Stimulated activated CD4-positive, alpha-beta T cell treated with anti-CD3 and anti-CD28 coated beads, Interleukin-15, amount 100 ng/mL, for 48 hours (primary cell): ENCODE results near the gene IL1R1.
"Not testable (repeated sequence)": the region's sequence is repeated elsewhere in the genome, so short reads cannot be mapped to it uniquely, and the experiment has no call there.

Experiments
- DNase-seq, 2 donors: peaks; one replicate each; pipeline ENCODE4 v3.0.0-alpha.2; 2020; ENCODE audit warnings: low read depth in 2 of 2

Gene IL1R1, protein sequence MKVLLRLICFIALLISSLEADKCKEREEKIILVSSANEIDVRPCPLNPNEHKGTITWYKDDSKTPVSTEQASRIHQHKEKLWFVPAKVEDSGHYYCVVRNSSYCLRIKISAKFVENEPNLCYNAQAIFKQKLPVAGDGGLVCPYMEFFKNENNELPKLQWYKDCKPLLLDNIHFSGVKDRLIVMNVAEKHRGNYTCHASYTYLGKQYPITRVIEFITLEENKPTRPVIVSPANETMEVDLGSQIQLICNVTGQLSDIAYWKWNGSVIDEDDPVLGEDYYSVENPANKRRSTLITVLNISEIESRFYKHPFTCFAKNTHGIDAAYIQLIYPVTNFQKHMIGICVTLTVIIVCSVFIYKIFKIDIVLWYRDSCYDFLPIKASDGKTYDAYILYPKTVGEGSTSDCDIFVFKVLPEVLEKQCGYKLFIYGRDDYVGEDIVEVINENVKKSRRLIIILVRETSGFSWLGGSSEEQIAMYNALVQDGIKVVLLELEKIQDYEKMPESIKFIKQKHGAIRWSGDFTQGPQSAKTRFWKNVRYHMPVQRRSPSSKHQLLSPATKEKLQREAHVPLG

DNA sequence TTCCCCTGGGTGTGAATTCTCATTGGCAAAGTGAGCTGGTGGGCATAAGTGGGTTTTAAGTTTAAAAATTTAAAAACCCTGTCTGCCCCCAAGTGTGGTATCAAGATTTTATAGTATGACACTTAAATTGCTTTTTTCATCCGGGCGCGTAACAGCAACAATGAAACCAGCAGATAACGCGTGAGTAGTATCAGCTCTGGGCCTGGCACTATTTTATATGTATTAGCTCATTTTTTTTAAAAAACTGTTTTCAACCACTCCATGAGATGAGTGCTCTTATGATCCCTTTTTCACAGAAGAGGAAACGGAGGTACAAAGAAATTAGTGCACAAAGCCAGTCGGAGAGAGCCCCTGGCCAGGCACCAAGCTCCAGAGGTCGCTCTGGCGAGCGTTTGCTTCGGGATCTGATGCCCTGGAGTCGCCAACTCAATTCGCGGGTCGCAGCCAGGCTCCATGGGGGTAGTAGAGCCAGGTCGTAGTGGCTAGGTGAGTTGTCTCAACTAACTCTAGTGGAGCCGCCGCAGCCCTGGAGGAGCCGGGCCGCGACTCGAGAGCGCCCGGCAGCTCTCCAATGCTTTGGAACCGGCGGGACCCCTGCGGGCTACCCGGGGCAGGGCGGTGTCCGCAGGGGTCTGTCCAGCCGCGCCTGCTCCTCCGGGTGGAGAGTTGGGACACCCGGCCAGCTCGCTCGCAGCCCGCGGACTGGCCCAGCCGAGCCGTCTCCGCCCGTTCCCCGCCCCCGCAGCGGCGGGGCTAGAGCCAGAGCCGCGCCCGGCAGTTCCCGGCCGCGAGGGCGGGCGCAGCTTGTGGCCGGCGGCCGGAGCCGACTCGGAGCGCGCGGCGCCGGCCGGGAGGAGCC is at the start of gene IL1R1:
Gene IL1R1 (plus strand): TSS at position 777 of the 859 bp plus-strand sequence. CDS start 14,979 bp downstream, outside the sequence.
- no peak for DNase-seq

DNA sequence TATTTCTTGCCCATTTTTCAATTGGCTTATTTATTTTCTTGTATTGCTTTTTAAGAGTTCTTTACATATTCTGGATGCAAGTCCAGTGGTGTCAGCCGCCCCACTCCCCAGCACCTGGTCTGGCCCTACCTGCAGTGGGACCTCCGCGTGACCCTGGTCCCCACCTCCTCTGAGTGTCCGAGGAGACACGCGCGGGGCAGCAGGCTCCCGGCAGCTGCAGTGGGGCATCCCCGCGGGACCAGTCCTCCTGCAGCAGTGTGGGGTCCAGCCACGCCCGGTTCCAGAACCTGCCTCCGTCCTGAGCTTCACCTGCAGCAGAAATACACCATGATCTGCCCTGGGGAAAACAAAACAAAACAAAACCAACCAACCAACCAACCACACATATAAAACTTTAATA is 48.9 kb upstream of the IL1R1 start:
- no peak for DNase-seq

DNA sequence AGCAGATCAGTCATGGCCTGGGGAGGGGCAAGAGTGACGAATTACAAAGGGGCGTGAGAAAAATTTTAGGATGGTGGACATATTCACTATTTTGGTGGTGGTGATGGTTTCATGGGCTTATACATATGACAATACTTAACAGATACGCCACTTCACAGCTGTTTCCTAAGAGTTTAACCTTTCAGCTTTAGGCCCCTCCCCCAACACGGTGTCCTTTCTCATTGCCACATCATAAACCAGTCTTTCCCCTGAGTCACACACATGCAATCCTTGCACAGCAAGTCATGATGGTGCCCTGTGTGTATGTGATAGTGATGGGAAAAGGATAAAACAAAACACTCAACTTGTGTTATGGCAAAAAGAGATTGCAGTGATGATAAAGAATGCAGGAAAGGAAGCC is 47.6 kb upstream of the IL1R1 start:
- DNase-seq = peak; percentile 38 to 44

DNA sequence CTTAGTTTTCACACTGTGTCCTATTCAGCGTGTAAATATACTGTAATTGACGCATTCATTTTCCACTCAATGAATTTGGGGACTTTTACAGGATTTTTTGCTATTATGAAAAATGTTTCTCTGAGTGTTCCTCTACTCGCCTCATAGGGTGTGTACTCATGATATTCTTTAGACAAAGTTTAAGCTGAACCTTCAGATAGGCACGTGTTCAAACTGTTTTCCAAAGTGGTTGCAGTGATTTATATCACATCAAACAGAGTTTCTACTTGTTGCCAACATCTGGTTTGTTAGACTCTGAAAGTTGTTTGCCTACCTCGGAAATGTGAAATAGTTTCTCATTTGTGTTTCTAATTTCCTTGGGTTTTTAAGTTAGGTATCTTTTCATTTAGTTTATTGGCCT is 46.4 kb upstream of the IL1R1 start:
- no peak for DNase-seq

DNA sequence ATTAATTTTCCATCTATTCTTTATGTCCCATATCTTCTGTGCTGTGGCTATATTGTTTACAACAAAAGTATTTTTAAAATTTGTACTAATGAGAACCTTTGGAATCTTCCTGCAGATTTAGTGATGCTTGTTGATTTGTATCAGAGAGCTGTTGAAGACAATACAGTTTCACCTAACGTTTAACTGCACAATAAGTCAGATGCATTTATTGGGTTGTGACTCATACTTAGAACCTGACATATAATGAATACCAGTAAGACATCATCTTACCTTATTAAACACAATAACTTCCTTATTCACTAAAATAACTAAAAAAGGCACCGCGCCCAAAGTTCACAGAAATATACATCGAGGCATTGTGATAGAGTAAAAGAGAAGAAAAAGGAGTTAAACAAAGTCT is 43.8 kb upstream of the IL1R1 start:
- DNase-seq = no peak

DNA sequence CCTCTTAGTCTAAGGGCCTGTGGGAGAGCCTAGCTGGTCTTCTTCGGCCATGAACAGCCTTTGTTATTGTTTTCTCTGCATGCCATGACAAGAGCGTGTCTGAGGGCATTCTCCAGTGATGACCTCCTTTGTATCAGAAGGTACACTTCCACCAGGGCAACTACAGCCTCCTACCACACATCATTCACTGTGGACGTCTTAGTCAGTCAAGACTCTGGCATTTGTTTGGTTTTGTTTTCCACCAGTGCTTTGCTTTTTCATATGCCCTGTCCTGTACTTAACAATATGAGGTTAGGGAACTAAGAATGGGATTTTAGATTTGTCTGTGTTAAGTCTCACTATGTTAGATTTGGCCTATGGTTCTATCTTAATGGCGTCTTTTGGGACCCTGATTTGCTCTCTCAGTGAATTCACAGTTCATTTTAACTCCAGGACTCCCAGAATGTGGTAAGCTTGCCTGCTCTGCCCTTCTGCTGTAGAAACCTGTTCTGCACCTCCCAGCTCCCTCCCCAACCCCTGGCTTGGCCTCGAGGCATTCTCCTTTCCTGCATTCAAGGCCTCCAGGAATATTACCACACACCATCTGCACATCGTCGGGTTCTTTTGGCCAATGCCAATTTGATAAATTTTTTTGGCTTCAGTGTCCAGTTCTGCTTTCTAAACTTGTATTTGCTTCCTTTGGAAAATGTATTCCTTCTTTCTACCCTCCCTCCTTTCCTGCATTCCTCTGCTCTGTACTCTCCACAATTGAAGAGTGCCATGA is 42.8 kb upstream of the IL1R1 start:
- no peak for DNase-seq

DNA sequence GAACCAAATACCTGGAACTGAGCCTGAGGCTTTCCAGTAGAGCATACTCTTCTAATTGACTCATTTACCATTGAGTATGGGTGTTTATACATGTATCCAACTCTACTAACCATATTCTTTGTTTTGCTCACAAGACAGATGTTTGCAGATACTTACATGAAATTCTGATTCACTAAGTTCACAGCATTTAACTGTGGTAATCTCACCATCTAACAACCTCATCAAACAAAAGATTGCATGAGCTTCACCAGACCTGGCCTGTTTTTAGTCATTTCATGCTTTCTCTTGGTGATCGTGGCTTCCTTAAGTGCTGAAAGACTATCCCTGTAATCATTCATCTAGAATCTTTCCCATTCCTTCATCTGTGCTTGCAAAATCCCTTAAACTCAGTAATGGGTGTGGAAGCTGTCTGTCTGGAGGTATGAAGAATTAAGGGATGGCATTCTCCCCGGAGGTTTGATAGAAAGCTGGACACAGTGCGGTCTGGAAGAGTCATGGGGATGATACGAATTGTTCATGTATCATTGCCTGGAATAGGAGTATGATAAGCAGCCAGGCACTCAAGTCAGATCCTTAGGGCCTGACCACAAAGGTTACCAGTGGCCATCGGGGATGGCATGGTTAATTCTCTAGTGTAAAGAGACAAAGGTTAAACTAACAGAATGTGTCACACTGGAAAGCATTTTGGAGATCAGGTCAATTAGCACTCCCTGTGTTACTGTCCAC is 42.0 kb upstream of the IL1R1 start:
- DNase-seq = no peak

DNA sequence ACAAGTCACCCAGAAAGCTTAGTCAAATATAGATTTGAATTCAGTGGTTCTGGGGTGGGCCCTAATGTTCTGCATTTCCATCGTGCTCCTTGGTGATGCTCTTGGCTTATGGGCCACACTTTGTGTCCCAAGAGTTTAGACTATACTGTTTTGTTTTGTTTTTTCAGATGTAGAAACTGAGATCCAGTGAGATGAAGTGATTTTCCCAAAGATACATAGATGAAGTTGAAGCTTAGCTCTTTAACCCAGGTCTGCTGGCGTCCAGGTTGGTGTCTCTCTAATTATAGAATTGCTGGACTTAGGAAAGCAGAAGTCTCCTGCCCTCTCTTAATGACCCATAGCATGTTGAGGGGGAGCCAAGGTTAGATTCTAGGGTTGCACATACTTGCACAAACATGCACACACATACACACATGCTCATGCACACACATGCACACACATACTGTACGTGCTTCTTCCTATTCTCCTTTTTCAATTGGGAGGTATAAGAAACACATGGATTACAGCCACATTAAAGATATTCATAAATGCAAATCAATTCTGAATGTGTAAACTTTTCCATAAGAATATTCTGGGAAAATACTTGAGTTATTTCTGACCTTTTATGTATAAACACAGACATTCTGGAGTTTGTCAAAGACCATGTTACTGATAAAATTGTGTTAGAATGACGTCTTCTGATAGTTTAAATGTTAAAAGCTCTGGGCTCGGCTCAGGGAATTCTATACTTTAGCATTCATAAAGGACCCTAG is 41.3 kb upstream of the IL1R1 start:
- no peak for DNase-seq

DNA sequence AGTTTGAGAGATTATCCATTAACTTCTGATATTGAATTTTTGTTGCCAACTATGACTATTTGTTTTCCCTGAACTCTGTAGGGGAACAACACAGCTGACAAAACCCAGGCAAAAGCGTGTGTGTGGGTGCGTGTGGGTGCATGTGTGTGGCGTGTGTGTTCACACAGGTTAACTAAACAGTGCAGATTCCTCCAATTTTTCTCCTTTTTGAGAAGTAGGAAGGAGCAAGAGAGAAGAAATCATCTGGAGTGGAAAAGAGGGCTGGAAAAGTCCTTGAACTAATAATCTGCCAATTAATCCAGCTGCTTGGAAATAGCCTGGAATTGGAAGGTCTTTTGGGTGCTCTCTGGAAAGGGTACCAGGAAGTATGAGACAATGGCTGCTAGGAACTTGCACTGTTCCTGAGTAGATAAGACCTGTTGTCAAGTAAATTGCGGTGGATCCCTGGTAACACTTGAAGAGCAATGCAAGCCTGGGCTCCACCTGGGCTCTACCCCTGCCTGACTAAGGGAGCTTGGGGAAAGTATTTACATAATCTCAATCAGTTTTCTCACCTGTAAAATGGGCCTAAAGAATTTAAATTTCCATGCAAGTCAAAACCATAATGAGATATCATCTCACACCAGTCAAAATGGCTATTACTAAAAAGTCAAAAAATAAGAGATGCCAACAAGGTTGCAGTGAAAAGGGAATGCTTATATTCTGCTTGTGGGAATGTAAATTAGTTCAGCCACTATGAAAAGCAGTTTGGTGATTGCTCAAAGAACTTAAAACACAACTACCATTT is 40.5 kb upstream of the IL1R1 start:
- DNase-seq = no peak

DNA sequence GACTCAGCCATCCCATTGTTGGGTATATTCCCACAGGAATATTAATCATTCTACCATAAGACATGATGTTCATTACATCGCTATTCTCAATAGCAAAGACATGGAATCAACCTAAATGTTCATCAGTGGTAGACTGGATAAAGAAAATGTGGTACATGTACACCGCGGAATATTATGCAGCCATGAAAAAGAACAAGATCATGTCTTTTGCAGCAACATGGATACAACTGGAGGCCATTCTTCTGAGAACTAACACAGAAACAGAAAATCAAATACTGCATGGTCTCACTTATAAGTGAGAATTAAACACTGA is 40.0 kb upstream of the IL1R1 start:
- DNase-seq = not testable (repeated sequence)

DNA sequence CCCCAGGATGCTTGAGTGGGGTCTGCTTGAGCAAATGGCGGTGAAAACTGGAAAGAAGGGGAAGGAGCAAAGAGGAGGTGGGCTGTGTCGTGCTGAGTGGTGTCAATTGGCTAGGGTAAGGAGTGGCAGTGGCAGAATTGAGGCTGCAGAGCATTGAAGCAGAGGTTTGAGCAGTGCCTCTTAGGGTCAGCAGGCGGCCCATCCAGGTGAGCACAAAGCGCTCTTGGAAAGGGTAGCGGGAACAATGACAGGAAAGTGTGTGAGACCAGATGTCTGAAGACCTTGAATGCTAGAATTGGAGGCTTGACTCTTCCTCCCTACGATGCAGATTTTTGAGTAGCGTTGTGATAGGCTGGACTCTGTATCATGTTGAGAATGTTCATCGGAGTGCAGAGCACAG is 39.3 kb upstream of the IL1R1 start:
- no peak for DNase-seq

DNA sequence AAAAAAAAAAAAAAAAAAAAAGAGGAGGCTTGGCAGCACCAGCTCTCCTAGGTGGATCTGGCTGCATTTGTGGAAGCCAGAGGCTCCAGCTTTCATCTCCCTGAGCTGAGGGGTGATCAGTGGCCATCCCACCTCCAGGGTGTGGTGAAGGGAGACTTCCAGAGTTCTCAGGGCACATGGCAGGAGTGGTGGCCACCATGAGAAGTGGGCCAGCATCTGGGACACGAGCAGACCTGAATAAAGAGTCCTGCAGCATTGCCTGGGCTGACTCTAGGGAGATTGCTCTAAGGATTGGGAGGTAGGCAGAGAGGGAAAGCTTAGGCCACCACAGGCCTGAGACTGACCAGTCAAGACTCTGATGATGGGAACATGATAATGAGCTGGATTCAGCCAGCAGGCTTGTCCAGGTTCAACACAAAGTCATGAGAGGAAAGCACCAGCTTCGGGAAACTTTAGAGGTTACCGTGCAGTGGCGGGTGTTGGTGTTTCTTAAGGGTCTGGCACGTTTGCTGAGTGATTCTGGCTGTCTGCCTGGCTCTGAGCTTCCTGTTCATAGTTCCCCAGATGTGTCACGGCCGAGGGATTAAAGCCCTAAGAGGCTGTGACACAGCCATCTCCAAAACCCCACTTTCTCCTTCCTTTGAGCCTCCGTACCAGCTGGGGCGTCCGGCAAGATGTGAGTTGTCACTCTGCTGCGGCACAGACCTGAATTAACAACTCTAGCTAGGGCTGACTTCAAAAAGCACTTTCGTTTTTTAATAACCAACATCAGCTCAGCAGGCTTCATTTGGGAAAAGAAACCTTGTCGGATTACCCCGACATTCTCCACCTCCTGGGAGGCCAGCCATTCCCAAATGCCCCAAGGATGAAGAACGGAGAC is 38.3 kb upstream of the IL1R1 start:
- peak; percentile 78 to 80 for DNase-seq

DNA sequence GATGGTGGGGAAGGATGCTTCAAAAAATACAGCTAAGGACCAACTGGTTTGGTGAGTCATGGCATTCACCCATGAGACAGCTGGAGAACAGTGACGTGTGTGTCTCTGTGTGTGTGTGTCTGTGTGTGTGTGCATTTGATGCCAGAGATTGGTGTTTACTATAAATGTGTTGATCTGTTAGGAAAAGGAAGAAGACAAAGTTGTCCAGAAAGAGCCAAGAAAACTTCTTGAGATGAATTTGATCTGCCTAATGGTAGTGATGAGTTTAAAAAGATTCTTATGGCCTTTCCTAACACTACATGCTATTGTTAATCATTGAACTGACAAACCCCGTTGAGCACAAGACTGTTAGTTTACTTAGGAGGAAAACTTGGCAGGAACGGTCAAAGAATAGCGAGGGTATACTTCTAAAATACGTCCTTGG is 36.4 kb upstream of the IL1R1 start:
- no peak for DNase-seq

DNA sequence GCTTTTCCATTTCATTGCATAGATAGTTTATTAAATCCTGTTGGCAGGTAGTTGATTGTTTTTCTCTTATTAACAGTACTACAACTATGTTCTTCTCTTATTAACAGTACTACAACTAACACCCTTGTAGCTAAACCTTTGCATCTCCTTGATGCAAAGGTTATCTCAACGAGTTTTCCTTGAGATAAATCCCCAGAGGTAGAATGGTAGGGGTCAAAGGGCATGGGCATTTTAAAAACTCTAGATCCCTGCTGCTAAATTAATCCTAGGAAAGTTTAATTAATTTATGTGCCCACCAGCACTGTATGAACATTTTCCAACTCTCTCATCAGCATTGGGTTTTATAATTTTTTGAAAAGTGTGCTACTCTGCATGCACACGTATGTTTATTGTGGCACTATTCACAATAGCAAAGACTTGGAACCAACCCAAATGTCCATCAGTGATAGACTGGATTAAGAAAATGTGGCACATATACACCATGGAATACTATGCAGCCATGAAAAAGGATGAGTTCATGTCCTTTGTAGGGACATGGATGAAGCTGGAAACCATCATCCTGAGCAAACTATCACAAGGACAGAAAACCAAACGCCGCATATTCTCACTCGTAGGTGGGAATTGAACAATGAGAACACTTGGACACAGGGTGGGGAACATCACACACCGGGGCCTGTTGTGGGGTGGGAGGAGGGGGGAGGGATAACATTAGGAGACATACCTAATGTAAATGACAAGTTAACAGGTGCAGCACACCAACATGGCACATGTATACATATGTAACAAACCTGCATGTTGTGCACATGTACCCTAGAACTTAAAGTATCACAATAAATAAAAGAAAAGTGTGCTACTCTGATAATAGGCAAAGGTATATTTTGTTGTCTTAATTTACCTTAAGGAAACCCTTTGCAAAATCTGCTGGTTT is 35.5 kb upstream of the IL1R1 start:
- not testable (repeated sequence) for DNase-seq

DNA sequence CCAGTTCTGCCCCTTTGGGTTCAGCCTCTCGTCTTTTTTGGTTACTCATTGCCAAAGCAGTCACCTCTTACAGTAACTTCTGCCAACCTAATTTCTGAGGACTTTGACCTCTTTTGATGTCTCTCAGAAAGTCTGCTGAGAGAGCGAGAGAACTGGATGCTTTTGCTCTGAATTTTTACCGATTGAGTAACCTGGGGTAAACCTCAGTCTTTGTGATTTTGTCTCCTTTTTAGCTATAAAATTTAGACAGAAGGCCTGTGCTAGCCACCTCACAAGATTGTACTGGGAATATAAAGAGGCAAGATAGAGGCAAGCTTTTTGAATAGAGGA is 34.8 kb upstream of the IL1R1 start:
- no peak for DNase-seq

DNA sequence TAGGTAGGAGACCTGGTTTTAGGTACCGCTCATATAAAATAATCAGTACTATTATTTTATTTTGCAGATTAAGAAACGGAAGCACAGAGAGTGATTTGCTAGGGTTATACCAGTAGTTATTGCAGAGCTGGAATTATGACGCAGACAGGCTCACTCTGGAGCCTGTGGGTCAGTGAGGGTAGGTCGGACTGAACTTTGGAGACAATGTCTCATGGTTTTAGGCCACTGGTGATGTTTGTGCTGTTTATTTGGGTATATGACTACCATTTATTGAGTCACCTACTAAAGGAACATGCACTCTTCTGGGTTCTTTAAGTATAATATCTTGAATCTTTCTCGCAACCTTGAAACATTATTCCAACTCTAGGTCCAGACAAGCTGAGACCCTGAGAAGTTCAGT is 33.5 kb upstream of the IL1R1 start:
- DNase-seq = no peak

DNA sequence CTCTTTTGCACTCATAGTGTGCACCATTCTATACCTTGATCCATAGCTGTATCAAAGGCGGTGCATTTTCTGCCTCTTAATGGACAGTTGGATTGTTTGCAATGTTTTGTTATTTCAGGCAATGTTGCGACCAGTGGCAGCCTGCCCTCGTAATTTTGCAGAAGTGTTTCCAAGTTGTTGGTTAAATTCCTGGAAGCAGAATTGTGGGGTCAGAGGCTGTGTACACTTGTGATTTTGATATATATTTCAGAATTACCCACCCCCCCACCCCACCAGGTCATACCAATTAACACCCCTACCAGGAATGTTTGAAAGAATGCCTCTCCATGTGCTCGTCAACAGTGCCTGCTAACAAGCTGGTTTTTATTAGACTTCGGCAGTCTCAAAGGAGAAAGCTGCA is 32.4 kb upstream of the IL1R1 start:
- DNase-seq = no peak
